MM.1S (cell line): ENCODE measurements around the gene DENND5A.
A peak's percentile ranks its signal among the peaks of the same experiment; 100 is the strongest.

Experiments
- CTCF ChIP-seq: fragments of 300-600 bp; sonication (generic); IDR thresholded peaks from 2 replicates; pipeline ENCODE4 v1.5.1; 2016; ENCODE audit warnings: antibody characterized with exemption, low read length, mixed read lengths
- EZH2 ChIP-seq: fragments of 300-600 bp; sonication (generic); optimal IDR thresholded peaks from 2 replicates; pipeline ENCODE3; 2017; ENCODE audit warnings: low read depth, mild to moderate bottlenecking, antibody characterized with exemption, low read length, mixed read lengths
- EZH2phosphoT487 ChIP-seq: fragments of 300-600 bp; sonication (generic); IDR thresholded peaks from 2 replicates; pipeline ENCODE4 v1.6.1; 2018; ENCODE audit warnings: antibody characterized with exemption, low read length

GRCh38 chr11:9250139-9250582 lies 15.0 kb downstream of the DENND5A start:
- TF ChIP-seq CTCF, result peak; percentile 16
- no peak for TF ChIP-seq EZH2phosphoT487
- TF ChIP-seq EZH2, result no peak
